Measurements from ENCODE around the gene MARVELD1.

GRCh38 chr10:97760461-97761257 lies 47.1 kb downstream of the MARVELD1 start:
- TF ChIP-seq CTCF (IDR thresholded peaks at IDR 0.05) (no peak), POLR2A (IDR thresholded peaks at IDR 0.05) (no peak)
